ENCODE measurements around the gene CLSTN2. TPM values are rescaled to one million over a fixed set of nuclear protein-coding genes. Genes with fewer than 3 reads are reported as not detected.

The CLSTN2 gene
- total RNA-seq, 2 donors from 2014 or later = 0.82 to 1.3 TPM

GRCh38 chr3:140298043-140298442, 363.1 kb downstream of the CLSTN2 start:
- Histone ChIP-seq H3K4me3 (no peak overlapping the region), H3K9ac (ENCODE audit: low read depth in 2 of 2, low read length in 2 of 2) (no peak overlapping the region), H3K27ac (no peak overlapping the region), H3K9me3 (no peaks in the 10 kb centered on the region), H3K27me3 (no peaks in the 10 kb centered on the region), H3K4me1 (no peaks in the 10 kb centered on the region), H3K36me3 (no peaks in the 10 kb centered on the region)
- no peak for DNase-seq
- intact Hi-C loops (cut with DNase I) = no loop called here
- no peak for TF ChIP-seq CTCF (IDR thresholded peaks at IDR 0.05)

GRCh38 chr3:140298569-140299070, 363.6 kb downstream of the CLSTN2 start:
- Histone ChIP-seq H3K4me1 (no peaks in the 10 kb centered on the region), H3K27ac (no peak overlapping the region), H3K4me3 (no peak overlapping the region), H3K9me3 (no peaks in the 10 kb centered on the region), H3K9ac (ENCODE audit: low read depth in 2 of 2, low read length in 2 of 2) (no peak overlapping the region), H3K36me3 (no peaks in the 10 kb centered on the region), H3K27me3 (no peaks in the 10 kb centered on the region)
- TF ChIP-seq CTCF (IDR thresholded peaks at IDR 0.05) = no peak
- DNase-seq = no peak
- intact Hi-C loops (cut with DNase I) = no loop called here

GRCh38 chr3:140303875-140304274, 368.9 kb downstream of the CLSTN2 start:
- intact Hi-C loops (cut with DNase I) = no loop called here
- Histone ChIP-seq H3K27ac (no peak overlapping the region), H3K9me3 (no peaks in the 10 kb centered on the region), H3K9ac (ENCODE audit: low read depth in 2 of 2, low read length in 2 of 2) (no peak overlapping the region), H3K36me3 (no peaks in the 10 kb centered on the region), H3K4me1 (no peaks in the 10 kb centered on the region), H3K27me3 (no peaks in the 10 kb centered on the region), H3K4me3 (no peak overlapping the region)
- TF ChIP-seq CTCF (IDR thresholded peaks at IDR 0.05) = no peak
- no peak for DNase-seq

GRCh38 chr3:140308535-140308934, 373.6 kb downstream of the CLSTN2 start:
- no peak overlapping the region for H3K27ac ChIP-seq
- no peak for TF ChIP-seq CTCF (IDR thresholded peaks at IDR 0.05)
- H3K4me3 ChIP-seq = no peak overlapping the region
- H3K36me3 ChIP-seq = no peaks in the 10 kb centered on the region
- DNase-seq = no peak
- no peaks in the 10 kb centered on the region for H3K4me1 ChIP-seq
- no peak overlapping the region for H3K9ac ChIP-seq (ENCODE audit: low read depth in 2 of 2, low read length in 2 of 2)
- H3K27me3 ChIP-seq = no peaks in the 10 kb centered on the region
- intact Hi-C loops (cut with DNase I) = no loop called here
- H3K9me3 ChIP-seq = no peaks in the 10 kb centered on the region

GRCh38 chr3:140311428-140311827, 376.4 kb downstream of the CLSTN2 start:
- Histone ChIP-seq H3K27me3 (no peaks in the 10 kb centered on the region), H3K4me3 (no peak overlapping the region), H3K36me3 (no peaks in the 10 kb centered on the region), H3K27ac (no peak overlapping the region), H3K4me1 (no peaks in the 10 kb centered on the region), H3K9me3 (no peaks in the 10 kb centered on the region), H3K9ac (ENCODE audit: low read depth in 2 of 2, low read length in 2 of 2) (no peak overlapping the region)
- no peak for DNase-seq
- intact Hi-C loops (cut with DNase I) = no loop called here
- TF ChIP-seq CTCF (IDR thresholded peaks at IDR 0.05) = no peak

Measured in colonic mucosa (tissue), 4 donors.